ENCODE results near the gene CCR9.
"Not testable (repeated sequence)": the region's sequence is repeated elsewhere in the genome, so short reads cannot be mapped to it uniquely, and the experiment has no call there.

CCR9 gene

DNA sequence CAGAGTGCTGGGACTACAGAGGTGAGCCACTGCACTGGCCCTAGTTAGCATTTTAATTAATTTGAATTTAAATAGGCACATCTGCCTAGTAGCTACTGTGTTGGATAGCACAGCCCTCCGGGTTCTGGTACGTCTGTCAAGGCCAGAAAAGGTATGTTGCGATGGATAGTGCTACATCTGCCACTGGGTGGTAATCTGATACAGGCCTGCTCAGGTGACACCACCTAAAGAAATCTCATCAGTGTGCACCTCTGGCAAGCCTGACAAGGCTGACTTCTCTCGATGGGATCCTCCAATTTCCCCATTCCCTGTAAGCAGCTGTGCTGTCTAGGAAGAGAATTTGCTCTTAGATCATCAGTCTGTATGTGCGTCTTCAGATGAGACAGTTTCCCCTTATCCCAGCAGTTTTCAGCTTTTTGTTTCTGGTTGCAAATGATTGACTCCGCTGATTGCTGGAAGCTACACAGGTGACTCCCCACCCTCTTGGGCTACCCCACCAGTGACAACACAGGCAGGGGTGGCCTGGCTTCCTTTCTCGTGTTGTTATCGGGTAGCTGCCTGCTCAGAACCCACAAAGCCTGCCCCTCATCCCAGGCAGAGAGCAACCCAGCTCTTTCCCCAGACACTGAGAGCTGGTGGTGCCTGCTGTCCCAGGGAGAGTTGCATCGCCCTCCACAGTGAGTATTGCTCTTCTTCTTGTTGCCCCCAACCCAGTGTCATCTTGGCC lies at the start of gene CCR9:
Gene CCR9 (plus strand): TSS at position 565 of the 727 bp plus-strand sequence. CDS start 8,391 bp downstream, outside the sequence.
- DNase-seq, result no peak
- intact Hi-C loops (cut with DNase I), result no loop called here

GRCh38 chr3:45838466-45838865 lies 47.9 kb upstream of the CCR9 start:
- intact Hi-C loops (cut with DNase I), result no loop called here
- DNase-seq, result no peak

DNA sequence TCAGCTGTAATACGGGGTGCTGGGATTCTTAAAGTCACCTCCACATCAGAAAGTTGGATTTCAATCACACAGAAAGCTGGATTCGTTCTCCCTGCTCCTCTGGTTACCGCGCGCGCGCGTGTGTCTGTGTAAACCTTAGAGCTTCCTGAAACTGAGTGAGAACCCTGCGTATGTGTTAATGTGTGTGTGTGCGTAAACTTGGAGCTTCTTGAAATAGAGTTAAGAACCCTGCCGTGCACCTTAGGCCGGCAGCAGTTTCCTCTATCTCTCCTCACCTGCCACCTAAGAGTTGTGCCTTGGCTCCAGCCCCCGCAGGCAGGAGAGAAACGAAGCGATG lies 45.0 kb upstream of the CCR9 start:
- peak in 1 of 10 donors; percentile 17 for DNase-seq
- intact Hi-C loops (cut with DNase I), result loop anchor here (5.0 kb wide), 1 partner anchor 236 kb away; no protein-coding TSS in a partner anchor

GRCh38 chr3:45841757-45842491 lies 44.4 kb upstream of the CCR9 start, which contains the start of gene LZTFL1:
Gene LZTFL1, minus strand, starts transcription at chr3:45842119. Its CDS starts 128 bp downstream, at chr3:45841991.
- intact Hi-C loops (cut with DNase I), result loop anchor here (5.0 kb wide), 1 partner anchor 235 kb away; no protein-coding TSS in a partner anchor
- DNase-seq, result peak; percentile 85 to 98 (median 91)

DNA sequence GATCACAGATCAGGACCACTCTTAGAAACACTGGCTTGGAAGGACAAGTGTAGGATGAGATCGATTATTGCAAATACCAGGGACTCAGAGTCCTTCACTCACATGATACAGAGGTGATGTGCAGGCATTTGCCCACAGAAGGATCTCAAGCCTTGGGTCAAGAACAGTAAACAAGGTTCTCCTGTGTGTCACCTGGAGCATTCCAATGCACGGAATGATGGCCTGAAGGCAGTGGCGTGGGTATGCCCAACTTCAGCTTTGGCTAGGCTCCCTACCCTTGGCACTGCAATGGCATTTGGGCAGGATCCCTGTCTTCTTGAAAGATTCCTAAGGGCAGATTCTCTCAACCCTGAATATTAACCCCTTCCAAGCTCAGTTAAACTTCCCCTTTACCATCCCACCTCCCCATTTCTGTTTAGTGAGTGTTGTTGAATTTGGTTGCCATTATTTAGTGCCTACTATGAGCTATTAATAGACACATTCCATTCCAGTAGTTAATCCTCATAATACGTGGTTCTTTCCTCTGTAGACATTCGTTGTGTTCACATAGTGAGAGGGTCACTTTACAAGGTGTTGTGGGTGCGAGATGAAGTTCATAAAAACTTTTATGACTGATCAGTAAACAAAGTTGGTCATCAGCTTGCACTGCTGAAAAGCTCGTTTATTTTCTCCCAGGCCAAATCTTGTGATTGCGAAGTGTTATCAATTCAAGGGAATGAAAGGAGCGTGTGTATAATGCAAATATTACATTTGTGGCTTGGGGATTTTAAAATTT lies 43.3 kb upstream of the CCR9 start:
- DNase-seq, result no peak
- intact Hi-C loops (cut with DNase I), result loop anchor here (5.0 kb wide), 1 partner anchor 234 kb away; no protein-coding TSS in a partner anchor

- intact Hi-C loops (cut with DNase I), result loop anchor here (5.0 kb wide), 1 partner anchor 233 kb away; no protein-coding TSS in a partner anchor
- DNase-seq, result no peak
These were observed 41.7 kb upstream of the CCR9 start for GRCh38 chr3:45844616-45845015.

GRCh38 chr3:45848392-45848791 lies 38.0 kb upstream of the CCR9 start:
- intact Hi-C loops (cut with DNase I), result no loop called here
- DNase-seq, result no peak

GRCh38 chr3:45852828-45853227 lies 33.5 kb upstream of the CCR9 start:
- intact Hi-C loops (cut with DNase I), result no loop called here

GRCh38 chr3:45856323-45856722 lies 30.0 kb upstream of the CCR9 start:
- DNase-seq; intact Hi-C loops (cut with DNase I): not testable (repeated sequence)

More at GRCh38 chr3:45852828-45853227, 33.5 kb upstream of the CCR9 start:
- no peak for DNase-seq

DNA sequence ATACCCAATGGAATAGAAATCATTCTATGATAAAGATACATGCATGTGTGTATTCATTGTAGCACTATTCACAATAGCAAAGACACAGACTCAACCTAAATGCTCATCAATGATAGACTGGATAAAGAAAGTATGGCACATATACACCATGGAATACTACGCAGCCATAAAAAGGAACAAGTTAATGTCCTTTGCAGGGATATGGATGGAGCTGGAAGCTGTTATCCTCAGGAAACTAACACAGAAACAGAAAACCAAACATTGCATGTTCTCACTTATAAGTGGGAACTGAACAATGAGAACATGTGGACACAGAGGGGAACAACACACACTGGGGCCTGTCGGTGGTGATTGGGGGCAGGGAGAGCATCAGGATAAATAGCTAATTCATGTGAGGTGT lies 29.3 kb upstream of the CCR9 start:
- intact Hi-C loops (cut with DNase I); DNase-seq: not testable (repeated sequence)

DNA sequence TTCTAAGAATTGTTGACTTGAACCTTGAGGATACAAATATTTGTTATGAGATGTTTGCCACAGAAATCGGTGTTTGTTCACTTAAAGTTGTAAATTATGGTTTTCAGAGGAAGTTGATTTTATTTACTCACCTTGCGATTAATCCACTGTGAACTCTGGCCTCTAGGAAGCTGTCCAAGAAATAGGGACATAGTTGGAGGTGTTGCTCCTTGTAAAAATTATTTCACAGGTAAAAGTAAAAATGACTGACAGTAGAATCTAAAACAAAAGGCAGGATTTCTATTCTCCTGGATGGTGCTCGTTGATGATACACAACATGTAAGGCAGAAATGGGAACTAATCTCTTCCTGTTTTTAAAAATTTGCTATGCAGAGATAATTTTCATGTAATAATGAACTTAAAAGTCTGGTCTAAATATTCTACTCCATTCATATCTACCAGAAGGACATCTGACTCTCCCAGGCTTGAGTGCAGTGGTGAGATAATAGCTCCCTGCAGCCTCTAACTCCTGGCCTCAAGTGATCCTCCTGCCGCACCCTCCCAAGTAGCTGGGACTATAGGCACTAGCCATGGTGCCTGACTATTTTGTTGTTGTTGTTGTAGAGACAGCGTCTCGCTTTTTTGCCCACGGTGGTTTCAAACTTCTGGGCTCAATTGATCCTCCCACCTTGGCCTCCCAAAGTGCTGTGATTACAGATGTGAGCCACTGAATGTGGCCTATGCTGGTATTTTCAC lies 27.4 kb upstream of the CCR9 start:
- no peak for DNase-seq
- intact Hi-C loops (cut with DNase I), result no loop called here

DNA sequence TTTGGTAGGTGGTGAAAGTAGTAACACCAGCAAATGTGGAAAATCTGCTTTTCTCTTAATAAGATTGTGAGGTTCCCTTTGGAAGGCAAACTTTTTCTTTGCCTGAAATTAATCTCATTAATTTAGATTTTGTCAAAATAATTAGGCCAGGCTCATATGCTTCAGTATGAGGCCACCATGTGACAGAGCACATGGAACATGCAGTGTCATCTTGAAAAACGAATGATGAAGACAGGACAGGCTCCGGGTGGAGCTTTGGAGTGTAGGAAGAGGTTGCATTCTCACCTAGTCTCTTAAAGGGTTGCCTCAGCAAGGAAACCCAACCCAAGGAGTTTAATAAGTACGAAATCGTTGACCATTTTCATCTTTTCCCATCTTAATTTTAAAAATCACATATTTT lies 25.9 kb upstream of the CCR9 start:
- DNase-seq, result no peak
- intact Hi-C loops (cut with DNase I), result no loop called here

DNA sequence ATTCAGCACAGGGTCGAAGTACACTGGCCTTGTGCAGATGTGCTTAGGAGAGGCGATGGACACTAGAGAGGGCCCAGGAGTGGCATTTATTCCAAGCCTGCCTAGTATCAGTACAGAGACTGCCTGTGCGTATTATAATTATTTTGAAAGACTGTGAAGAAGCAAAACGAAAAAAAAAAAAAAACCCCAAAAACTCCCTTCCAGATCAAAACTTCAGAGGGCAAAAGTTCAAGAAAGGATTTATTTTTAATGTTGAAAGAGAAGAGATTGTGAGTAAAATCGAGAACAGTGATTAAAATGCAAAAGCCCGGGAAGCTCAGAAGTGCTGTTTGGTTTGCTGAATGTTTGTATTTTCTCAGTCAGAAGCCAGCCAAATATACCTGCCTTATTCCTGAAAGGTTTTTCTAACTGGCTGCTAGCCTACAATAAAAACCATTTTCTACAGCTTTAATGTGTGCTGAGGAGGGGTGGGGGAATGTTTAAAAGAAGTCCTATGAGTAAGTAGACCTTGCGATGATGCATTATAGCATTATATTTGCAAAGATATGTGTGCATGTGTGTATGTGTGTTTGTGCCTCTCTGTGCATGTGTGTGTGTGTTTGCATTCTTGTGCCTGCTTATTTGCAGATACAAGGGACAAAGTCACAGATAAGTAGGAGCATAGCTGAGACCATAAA lies 25.2 kb upstream of the CCR9 start:
- no peak for DNase-seq
- intact Hi-C loops (cut with DNase I), result no loop called here

- no peak for DNase-seq
- intact Hi-C loops (cut with DNase I), result no loop called here
These were observed 21.4 kb upstream of the CCR9 start for GRCh38 chr3:45864760-45865519.

DNA sequence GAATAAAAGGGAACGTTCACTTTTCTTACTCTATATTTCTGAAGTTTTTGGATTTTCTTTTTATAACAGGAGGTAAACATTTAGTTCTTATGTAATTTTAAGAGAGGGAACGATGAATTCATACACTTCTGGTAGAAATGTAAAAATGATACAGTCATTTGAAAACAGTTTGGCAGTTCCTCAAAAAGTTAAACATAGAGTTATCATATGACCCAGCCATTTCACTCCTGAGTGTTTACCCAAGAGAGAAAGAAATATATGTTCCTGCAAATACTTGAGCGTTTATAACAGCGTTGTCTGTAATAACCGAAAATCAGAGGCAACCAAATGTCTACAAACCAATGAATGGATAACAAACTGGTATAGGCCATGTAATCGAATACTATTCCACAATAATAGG lies 20.8 kb upstream of the CCR9 start:
- intact Hi-C loops (cut with DNase I), result no loop called here
- DNase-seq, result no peak

- intact Hi-C loops (cut with DNase I), result no loop called here
- no peak for DNase-seq
These were observed 18.1 kb upstream of the CCR9 start for GRCh38 chr3:45868213-45868612.

DNA sequence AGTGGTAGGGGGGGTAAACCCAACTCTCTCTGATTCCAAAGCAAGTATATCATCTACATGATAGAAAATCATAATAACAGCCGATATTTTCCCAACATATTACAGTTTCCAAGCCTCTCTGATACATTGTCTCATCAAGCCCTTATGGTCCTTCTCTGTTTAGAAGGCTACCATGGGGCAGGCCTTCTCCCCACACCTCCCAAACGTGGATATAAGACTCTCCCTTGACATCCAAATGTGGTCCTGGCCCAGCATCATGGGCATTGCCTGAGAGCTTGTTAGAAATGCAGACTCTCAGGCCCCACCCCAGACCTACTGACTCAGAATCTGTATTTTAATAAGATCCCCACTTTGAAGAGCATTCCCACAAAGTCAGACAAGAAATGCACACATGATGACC lies 17.7 kb upstream of the CCR9 start:
- no peak for DNase-seq
- intact Hi-C loops (cut with DNase I), result no loop called here

GRCh38 chr3:45869638-45870037 lies 16.7 kb upstream of the CCR9 start:
- intact Hi-C loops (cut with DNase I), result no loop called here
- DNase-seq, result no peak

DNA sequence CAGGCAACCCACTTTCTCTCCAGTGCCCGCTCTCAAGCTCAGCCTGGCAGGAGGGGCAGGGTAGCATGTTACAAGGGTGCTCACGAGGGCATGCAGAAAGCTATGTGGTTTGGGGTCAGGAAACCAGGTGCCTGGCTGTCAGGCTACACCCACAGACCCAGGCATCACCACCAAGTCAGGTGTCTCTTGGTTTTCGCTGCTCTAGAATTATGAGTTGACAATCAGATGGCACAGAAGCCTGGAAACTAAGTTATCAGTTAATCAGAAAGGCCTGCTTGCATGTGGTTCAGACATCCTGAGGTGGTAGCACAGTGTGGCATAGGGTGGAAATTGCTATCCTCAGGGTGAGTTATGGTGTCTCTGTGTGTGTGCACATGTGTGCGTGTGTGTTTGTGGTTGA lies 16.2 kb upstream of the CCR9 start:
- DNase-seq, result no peak
- intact Hi-C loops (cut with DNase I), result no loop called here

All from posterior cingulate gyrus (tissue), 11 donors.